HEK293 (cell line): ENCODE data around the gene UGT1A4.

ENCODE experiments used
- CTCF ChIA-PET: fragments of 350-600 bp; formaldehyde crosslinking; extraction: SDS; loops from one replicate; lab custom pipeline; 2021; ENCODE audit warnings: antibody characterized with exemption; lab: Yijun Ruan, JAX
- POLR2A ChIA-PET: fragments of 300-600 bp; formaldehyde crosslinking; extraction: SDS; loops from one replicate; lab custom pipeline; 2020; ENCODE audit warnings: antibody characterized with exemption, inconsistent platforms; lab: Yijun Ruan, JAX
- H3K27ac ChIP-seq: fragments of 200-500 bp; sonication (Bioruptor generic); 2 replicates; pipeline ENCODE4 v1.5.1; 2014; ENCODE audit warnings: low read depth, low read length, control low read depth, inconsistent platforms; ENCODE audit errors: extremely low read depth
- H3K36me3 ChIP-seq, 2 experiments: fragments of 200-500 bp in 1 of 2; sonication (Bioruptor generic) in 1 of 2; 1 replicate in 1 of 2; 2 replicates in 1 of 2; pipeline ENCODE4 v1.5.1; 2014 to 2017; ENCODE audit warnings: inconsistent platforms in 2 of 2, low read length in 2 of 2; ENCODE audit not compliant: control insufficient read depth in 2 of 2, insufficient read depth in 1 of 2
- H3K4me1 ChIP-seq: fragments of 200-500 bp; sonication (Bioruptor generic); 2 replicates; pipeline ENCODE4 v1.5.1; 2014; ENCODE audit warnings: mild to moderate bottlenecking, low read length, inconsistent platforms; ENCODE audit not compliant: control insufficient read depth, insufficient read depth
- H3K4me3 ChIP-seq: 2 replicates; pipeline ENCODE4 v1.5.1; 2011; ENCODE audit warnings: low read depth, mild to moderate bottlenecking, control low read depth, low read length, moderate library complexity
- H3K9me3 ChIP-seq: fragments of 200-500 bp; sonication (Bioruptor generic); 2 replicates; pipeline ENCODE4 v1.5.1; 2014; ENCODE audit warnings: low read depth, low read length, inconsistent platforms; ENCODE audit not compliant: control insufficient read depth, insufficient read depth
- BCL11A ChIP-seq: fragments of 450-650 bp; formaldehyde crosslinking; IDR thresholded peaks from 2 replicates; pipeline ENCODE4 v1.5.1; 2016; ENCODE audit warnings: low read depth, missing biosample characterization, missing genetic modification characterization
- BCL6B ChIP-seq: fragments of 450-650 bp; formaldehyde crosslinking; IDR thresholded peaks from 2 replicates; pipeline ENCODE4 v1.5.1; 2017; ENCODE audit warnings: missing biosample characterization, missing genetic modification characterization
- CTCF ChIP-seq: fragments of 450-650 bp; formaldehyde crosslinking; IDR thresholded peaks from 2 replicates; pipeline ENCODE4 v1.5.1; 2016; ENCODE audit warnings: missing biosample characterization, missing genetic modification characterization
- EGR2 ChIP-seq: fragments of 450-650 bp; formaldehyde crosslinking; IDR thresholded peaks from 2 replicates; pipeline ENCODE4 v1.5.1; 2016; ENCODE audit warnings: low read depth, missing biosample characterization, missing genetic modification characterization
- HOXD13 ChIP-seq: sonication (generic); formaldehyde crosslinking; IDR thresholded peaks from 2 replicates; pipeline ENCODE4 v1.8.0; 2022; ENCODE audit warnings: missing genetic modification reagents, borderline replicate concordance
- PRDM4 ChIP-seq: fragments of 450-650 bp; formaldehyde crosslinking; IDR thresholded peaks from 2 replicates; pipeline ENCODE4 v1.5.1; 2017; ENCODE audit warnings: missing biosample characterization, missing genetic modification characterization
- REPIN1 ChIP-seq: fragments of 450-650 bp; formaldehyde crosslinking; IDR thresholded peaks from 2 replicates; pipeline ENCODE4 v1.5.1; 2017; ENCODE audit warnings: missing biosample characterization, missing genetic modification characterization, low read depth
- SALL2 ChIP-seq: fragments of 450-650 bp; formaldehyde crosslinking; IDR thresholded peaks from 2 replicates; pipeline ENCODE4 v1.5.0; 2017; ENCODE audit warnings: missing biosample characterization, mild to moderate bottlenecking, missing genetic modification characterization, borderline replicate concordance
- SP7 ChIP-seq: fragments of 450-650 bp; formaldehyde crosslinking; IDR thresholded peaks from 2 replicates; pipeline ENCODE4 v1.5.1; 2016; ENCODE audit warnings: missing biosample characterization, missing genetic modification characterization
- WT1 ChIP-seq: fragments of 450-650 bp; formaldehyde crosslinking; IDR thresholded peaks from 2 replicates; pipeline ENCODE4 v1.5.1; 2016; ENCODE audit warnings: missing biosample characterization, missing genetic modification characterization
- ZBTB8A ChIP-seq: fragments of 450-650 bp; formaldehyde crosslinking; IDR thresholded peaks from 2 replicates; pipeline ENCODE4 v1.5.1; 2016; ENCODE audit warnings: missing biosample characterization, missing genetic modification characterization
- ZFP41 ChIP-seq: fragments of 450-650 bp; formaldehyde crosslinking; IDR thresholded peaks from 2 replicates; pipeline ENCODE4 v1.5.1; 2016; ENCODE audit warnings: missing biosample characterization, missing genetic modification characterization, borderline replicate concordance
- ZNF138 ChIP-seq: fragments of 450-650 bp; formaldehyde crosslinking; IDR thresholded peaks from 2 replicates; pipeline ENCODE4 v1.5.1; 2016; ENCODE audit warnings: missing biosample characterization, missing genetic modification characterization, borderline replicate concordance
- ZNF248 ChIP-seq: fragments of 450-650 bp; formaldehyde crosslinking; IDR thresholded peaks from 2 replicates; pipeline ENCODE4 v1.5.1; 2017; ENCODE audit warnings: missing biosample characterization, missing genetic modification characterization
- ZNF302 ChIP-seq: fragments of 450-650 bp; formaldehyde crosslinking; IDR thresholded peaks from 2 replicates; pipeline ENCODE4 v1.5.1; 2016; ENCODE audit warnings: missing biosample characterization, missing genetic modification characterization, low read depth
- ZNF398 ChIP-seq: fragments of 450-650 bp; formaldehyde crosslinking; IDR thresholded peaks from 2 replicates; pipeline ENCODE4 v1.5.1; 2017; ENCODE audit warnings: missing biosample characterization, missing genetic modification characterization
- ZNF501 ChIP-seq: fragments of 450-650 bp; formaldehyde crosslinking; IDR thresholded peaks from 2 replicates; pipeline ENCODE4 v1.5.1; 2016; ENCODE audit warnings: missing biosample characterization, missing genetic modification characterization
- ZNF549 ChIP-seq: fragments of 450-650 bp; IDR thresholded peaks from 2 replicates; pipeline ENCODE4 v1.5.1; 2018; ENCODE audit warnings: missing biosample characterization, missing genetic modification characterization, mild to moderate bottlenecking, inconsistent platforms, moderate library complexity
- ZNF585B ChIP-seq: fragments of 450-650 bp; formaldehyde crosslinking; IDR thresholded peaks from 2 replicates; pipeline ENCODE4 v1.5.1; 2016; ENCODE audit warnings: missing biosample characterization, missing genetic modification characterization
- ZNF596 ChIP-seq: fragments of 450-650 bp; IDR thresholded peaks from 2 replicates; pipeline ENCODE4 v1.5.0; 2018; ENCODE audit warnings: missing biosample characterization, mild to moderate bottlenecking, missing genetic modification characterization, moderate library complexity
- ZNF704 ChIP-seq: fragments of 450-650 bp; formaldehyde crosslinking; IDR thresholded peaks from 2 replicates; pipeline ENCODE4 v1.5.1; 2016; ENCODE audit warnings: missing biosample characterization, missing genetic modification characterization
- ZNF777 ChIP-seq: fragments of 450-650 bp; formaldehyde crosslinking; IDR thresholded peaks from 2 replicates; pipeline ENCODE4 v1.5.1; 2017; ENCODE audit warnings: missing biosample characterization, missing genetic modification characterization, borderline replicate concordance
- ZSCAN5A ChIP-seq: fragments of 450-650 bp; formaldehyde crosslinking; IDR thresholded peaks from 2 replicates; pipeline ENCODE4 v1.5.1; 2016; ENCODE audit warnings: missing biosample characterization, missing genetic modification characterization
- ZXDB ChIP-seq: fragments of 450-650 bp; formaldehyde crosslinking; IDR thresholded peaks from 2 replicates; pipeline ENCODE4 v1.5.1; 2016; ENCODE audit warnings: missing biosample characterization, missing genetic modification characterization

UGT1A4 gene

GRCh38 chr2:233671290-233672161 is 47.0 kb upstream of the UGT1A4 start, which contains the start of gene UGT1A9 (continued):
- TF ChIP-seq ZNF248 (tag by site-specific recombination): no peak
- TF ChIP-seq SP7 (tag by site-specific recombination): no peak
- no peak for TF ChIP-seq ZNF777 (tag by site-specific recombination)
- TF ChIP-seq HOXD13: no peak
- no peak for TF ChIP-seq ZBTB8A (tag by site-specific recombination)
- no peak for TF ChIP-seq CTCF
- TF ChIP-seq ZXDB (tag by site-specific recombination): no peak
- no peak for TF ChIP-seq ZNF585B
- no peak for TF ChIP-seq ZNF501 (tag by site-specific recombination)
- TF ChIP-seq ZNF704 (tag by site-specific recombination): no peak
- no peak for TF ChIP-seq BCL11A (tag by site-specific recombination)
- no peak for TF ChIP-seq ZSCAN5A (tag by site-specific recombination)

GRCh38 chr2:233672886-233673285 is 45.6 kb upstream of the UGT1A4 start:
- CTCF ChIA-PET: no interaction called here
- H3K27ac ChIP-seq: no peak overlapping the region
- H3K4me3 ChIP-seq: no peak overlapping the region
- H3K36me3 ChIP-seq: no peaks in the 10 kb centered on the region
- POLR2A ChIA-PET: no interaction called here
- no peaks in the 10 kb centered on the region for H3K9me3 ChIP-seq
- H3K4me1 ChIP-seq: peaks cover 4% of the 10 kb centered on the region; the same call in 1 of the 2 replicates
- no peak for TF ChIP-seq REPIN1 (tag by site-specific recombination)
- TF ChIP-seq ZNF138 (tag by site-specific recombination): no peak
- no peak for TF ChIP-seq ZNF549 (tag by site-specific recombination)
- TF ChIP-seq PRDM4 (tag by site-specific recombination): no peak
- TF ChIP-seq SALL2: no peak
- no peak for TF ChIP-seq ZNF596 (tag by site-specific recombination)
- no peak for TF ChIP-seq ZNF302 (tag by site-specific recombination)
- no peak for TF ChIP-seq WT1 (tag by site-specific recombination)
- no peak for TF ChIP-seq EGR2 (tag by site-specific recombination)
- TF ChIP-seq ZNF398: no peak
- no peak for TF ChIP-seq ZXDB (tag by site-specific recombination)
- no peak for TF ChIP-seq BCL6B
- no peak for TF ChIP-seq ZFP41 (tag by site-specific recombination)
